GM06990 (cell line): ENCODE results near the gene GJA5.

ENCODE experiments used
- DNase-seq: peaks from one replicate; pipeline ENCODE4 v3.0.0-alpha.2; 2011; ENCODE audit not compliant: insufficient read length; ENCODE audit errors: extremely low read depth
- H3K27me3 ChIP-seq: replicated peaks from 2 replicates; pipeline ENCODE4 v1.6.0; 2011; ENCODE audit warnings: low read length; ENCODE audit not compliant: control insufficient read depth, insufficient read depth
- H3K36me3 ChIP-seq: 2 replicates; pipeline ENCODE4 v1.5.1; 2011; ENCODE audit warnings: low read length; ENCODE audit not compliant: control insufficient read depth, insufficient read depth
- H3K4me3 ChIP-seq: replicated peaks from 2 replicates; pipeline ENCODE4 v1.5.1; 2011; ENCODE audit warnings: low read depth, mild to moderate bottlenecking, control low read depth, low read length
- TF ChIP-seq, protein P1 (sequence below): IDR thresholded peaks from 2 replicates; pipeline ENCODE4 v1.5.1; 2011; ENCODE audit warnings: low read length, control low read depth, mild to moderate bottlenecking, inconsistent platforms; ENCODE audit not compliant: insufficient read depth, poor library complexity, severe bottlenecking

GJA5 gene

DNA sequence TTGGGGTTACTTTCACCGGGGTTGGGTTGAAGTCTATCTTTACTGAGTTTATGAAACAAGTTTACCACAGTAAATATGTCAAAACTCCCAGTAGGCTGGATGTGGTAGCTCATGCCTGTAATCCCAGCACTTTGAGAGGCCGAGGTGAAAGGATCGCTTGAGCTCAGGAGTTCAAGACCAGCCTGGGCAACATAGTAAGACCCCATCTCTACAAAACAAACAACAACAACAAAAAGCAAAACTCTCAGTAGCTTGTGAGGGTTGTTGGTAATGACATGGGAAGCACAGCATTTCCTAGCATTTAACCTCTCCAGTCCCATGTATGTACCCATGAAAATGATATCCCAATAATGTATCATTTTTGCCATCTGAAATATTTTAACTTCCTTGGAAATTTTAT is 34.7 kb downstream of the GJA5 start:
- no peaks in the 10 kb centered on the region; the same call in 1 of the 2 replicates for H3K27me3 ChIP-seq
- TF ChIP-seq, protein P1, sequence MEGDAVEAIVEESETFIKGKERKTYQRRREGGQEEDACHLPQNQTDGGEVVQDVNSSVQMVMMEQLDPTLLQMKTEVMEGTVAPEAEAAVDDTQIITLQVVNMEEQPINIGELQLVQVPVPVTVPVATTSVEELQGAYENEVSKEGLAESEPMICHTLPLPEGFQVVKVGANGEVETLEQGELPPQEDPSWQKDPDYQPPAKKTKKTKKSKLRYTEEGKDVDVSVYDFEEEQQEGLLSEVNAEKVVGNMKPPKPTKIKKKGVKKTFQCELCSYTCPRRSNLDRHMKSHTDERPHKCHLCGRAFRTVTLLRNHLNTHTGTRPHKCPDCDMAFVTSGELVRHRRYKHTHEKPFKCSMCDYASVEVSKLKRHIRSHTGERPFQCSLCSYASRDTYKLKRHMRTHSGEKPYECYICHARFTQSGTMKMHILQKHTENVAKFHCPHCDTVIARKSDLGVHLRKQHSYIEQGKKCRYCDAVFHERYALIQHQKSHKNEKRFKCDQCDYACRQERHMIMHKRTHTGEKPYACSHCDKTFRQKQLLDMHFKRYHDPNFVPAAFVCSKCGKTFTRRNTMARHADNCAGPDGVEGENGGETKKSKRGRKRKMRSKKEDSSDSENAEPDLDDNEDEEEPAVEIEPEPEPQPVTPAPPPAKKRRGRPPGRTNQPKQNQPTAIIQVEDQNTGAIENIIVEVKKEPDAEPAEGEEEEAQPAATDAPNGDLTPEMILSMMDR, result no peak
- no peaks in the 10 kb centered on the region for H3K36me3 ChIP-seq
- no peak for DNase-seq
- no peak overlapping the region for H3K4me3 ChIP-seq

DNA sequence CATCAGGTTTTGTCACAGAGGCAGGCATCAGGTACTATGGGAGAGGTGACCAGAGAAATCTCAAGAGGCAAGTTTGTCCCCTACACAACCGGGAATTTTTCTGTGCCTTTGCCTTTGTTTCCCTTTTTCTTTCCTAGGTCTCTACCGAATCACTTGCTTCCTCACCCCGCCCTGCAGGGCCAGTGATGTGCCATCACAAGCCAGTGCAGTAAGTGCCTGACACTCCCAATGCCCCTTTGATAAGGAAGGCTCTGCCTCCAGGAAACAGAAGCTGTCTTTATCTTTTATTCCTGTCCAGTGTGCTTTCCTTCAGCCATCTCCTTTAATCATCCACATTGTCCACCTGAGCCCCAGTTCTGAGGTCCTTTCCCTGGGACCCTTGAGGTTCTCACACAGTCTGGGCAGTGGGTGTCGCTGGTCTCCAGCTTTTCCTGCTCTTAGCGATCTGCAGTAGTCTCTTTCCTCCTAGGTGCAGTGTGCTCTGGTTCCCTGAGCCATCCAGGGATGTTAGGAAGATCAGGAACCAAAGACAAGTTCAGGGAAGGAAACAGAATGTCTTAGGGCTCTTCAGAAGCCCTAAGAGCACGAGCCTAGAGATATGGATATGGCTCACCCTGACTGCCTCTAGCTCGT is 36.6 kb downstream of the GJA5 start:
- no peaks in the 10 kb centered on the region; the same call in 1 of the 2 replicates for H3K27me3 ChIP-seq
- no peak overlapping the region for H3K4me3 ChIP-seq
- no peaks in the 10 kb centered on the region for H3K36me3 ChIP-seq
- TF ChIP-seq, protein P1, result peak; percentile 23
- no peak for DNase-seq

DNA sequence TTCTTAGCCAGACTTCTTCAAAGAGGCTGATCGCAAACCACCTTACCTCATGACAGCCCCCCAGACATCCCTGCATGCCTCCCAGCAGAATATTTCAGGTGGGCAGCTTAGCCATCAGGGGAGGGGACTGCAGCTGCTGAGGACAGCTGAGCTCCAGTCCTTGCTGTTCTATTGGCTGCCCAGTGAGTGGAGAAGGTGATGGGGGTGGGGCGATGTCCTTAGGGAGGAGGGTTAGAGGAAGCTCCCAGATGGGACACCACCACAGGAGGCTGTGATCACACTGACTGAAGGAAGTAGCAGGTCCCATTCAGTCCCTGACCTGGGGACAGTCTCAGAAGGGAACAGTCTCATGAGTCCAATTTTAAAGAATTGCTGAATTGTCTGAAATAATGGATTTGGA is 38.3 kb downstream of the GJA5 start:
- no peaks in the 10 kb centered on the region for H3K36me3 ChIP-seq
- TF ChIP-seq, protein P1, result no peak
- H3K27me3 ChIP-seq, result no peaks in the 10 kb centered on the region; the same call in 1 of the 2 replicates
- no peak overlapping the region for H3K4me3 ChIP-seq
- DNase-seq, result no peak

DNA sequence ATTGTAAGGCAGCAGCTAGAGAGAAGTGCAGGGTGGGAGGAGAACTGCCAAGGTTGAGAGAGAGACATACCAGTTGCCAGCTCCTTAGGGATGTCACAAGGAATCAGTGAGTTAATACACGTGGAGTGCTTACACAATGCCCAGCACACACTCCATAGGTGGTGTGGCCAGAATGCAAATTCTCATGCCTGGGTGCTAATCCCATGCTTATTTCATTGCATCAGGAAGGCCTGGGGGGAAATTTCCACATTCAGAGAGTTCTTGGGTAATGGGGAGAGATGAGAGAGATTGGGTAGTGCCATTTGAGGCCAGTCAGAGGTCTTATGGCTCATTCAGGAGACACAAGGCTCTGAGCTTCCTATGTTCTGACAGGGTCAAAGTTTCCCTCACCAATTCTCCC is 38.7 kb downstream of the GJA5 start:
- no peak for DNase-seq
- Histone ChIP-seq H3K36me3 (no peaks in the 10 kb centered on the region), H3K4me3 (no peak overlapping the region), H3K27me3 (no peaks in the 10 kb centered on the region; the same call in 1 of the 2 replicates)
- TF ChIP-seq, protein P1, result no peak

DNA sequence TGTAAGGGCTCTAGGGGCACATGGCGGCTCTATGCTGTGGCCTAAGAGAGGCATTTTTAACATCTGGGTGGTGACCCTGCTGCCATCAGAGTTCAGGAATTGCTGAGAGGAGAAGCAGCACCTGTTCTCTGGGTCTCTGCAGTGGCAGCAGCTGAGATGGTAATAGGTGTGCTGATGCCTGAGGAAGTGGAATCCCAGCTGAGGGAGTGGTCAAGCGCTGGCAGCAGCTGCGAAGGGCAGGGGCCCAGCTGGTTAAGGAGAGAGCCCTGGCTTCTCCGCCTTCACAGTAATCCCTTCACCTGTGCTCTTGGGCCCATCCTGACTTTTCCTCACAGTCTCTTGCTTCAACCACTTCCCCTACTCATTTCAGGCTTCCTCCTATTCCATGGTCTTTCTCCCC is 39.8 kb downstream of the GJA5 start:
- TF ChIP-seq, protein P1, result no peak
- Histone ChIP-seq H3K27me3 (no peaks in the 10 kb centered on the region; the same call in 1 of the 2 replicates), H3K4me3 (no peak overlapping the region), H3K36me3 (no peaks in the 10 kb centered on the region)
- no peak for DNase-seq
